ENCODE measurements around the gene CCDC188. TPM values are rescaled to one million over a fixed set of nuclear protein-coding genes. Genes with fewer than 3 reads are reported as not detected.

CCDC188 gene
- total and polyA plus RNA-seq, 9 of the 15 experiments (the other 6 are each of a cell fraction or from before 2014, with no cell fraction given): not detected

- TF ChIP-seq RCOR1 (IDR thresholded peaks at IDR 0.05; ENCODE audit: borderline replicate concordance in 1 of 2, low read depth in 2 of 2, low read length in 2 of 2) (no peak), MXI1 (IDR thresholded peaks at IDR 0.05; ENCODE audit: low read depth, low read length) (no peak), PHB (CRISPR knock-in tag; IDR thresholded peaks at IDR 0.05) (0 out of 2 replicates have a peak, but pooled peaks have one; percentile 27), MYC (IDR thresholded peaks at IDR 0.05; ENCODE audit: low read depth, low read length) (no peak), MYC (CRISPR knock-in tag; IDR thresholded peaks at IDR 0.05; ENCODE audit: borderline replicate concordance, low read depth) (no peak), NELFE (IDR thresholded peaks at IDR 0.05; ENCODE audit: insufficient read depth, insufficient read length) (no peak), POLR3G (IDR thresholded peaks at IDR 0.05; ENCODE audit: extremely low read depth, insufficient read length, insufficient replicate concordance) (no peak), SETDB1 (IDR thresholded peaks at IDR 0.05; ENCODE audit: low read length) (peak; percentile 31), ELK3 (CRISPR knock-in tag; IDR thresholded peaks at IDR 0.05) (no peak), DLX4 (CRISPR knock-in tag; IDR thresholded peaks at IDR 0.05) (no peak), EGR1 (conservative IDR thresholded peaks at IDR 0.05) (no peak), ZNF699 (CRISPR knock-in tag; IDR thresholded peaks at IDR 0.05; ENCODE audit: insufficient replicate concordance) (no peak), SUPT5H (IDR thresholded peaks at IDR 0.05) (peak; percentile 61), YBX1 (IDR thresholded peaks at IDR 0.05) (no peak), ZNF583 (CRISPR knock-in tag; IDR thresholded peaks at IDR 0.05) (peak; percentile 56; the same call in 1 of the 2 replicates), KLF1 (tag; IDR thresholded peaks at IDR 0.05) (no peak; the same call in 1 of the 2 replicates), RBBP5 (IDR thresholded peaks at IDR 0.05; ENCODE audit: borderline replicate concordance, insufficient read depth, low read length, poor library complexity, severe bottlenecking) (peak; percentile 18)
- TF ChIP-seq, protein P1, sequence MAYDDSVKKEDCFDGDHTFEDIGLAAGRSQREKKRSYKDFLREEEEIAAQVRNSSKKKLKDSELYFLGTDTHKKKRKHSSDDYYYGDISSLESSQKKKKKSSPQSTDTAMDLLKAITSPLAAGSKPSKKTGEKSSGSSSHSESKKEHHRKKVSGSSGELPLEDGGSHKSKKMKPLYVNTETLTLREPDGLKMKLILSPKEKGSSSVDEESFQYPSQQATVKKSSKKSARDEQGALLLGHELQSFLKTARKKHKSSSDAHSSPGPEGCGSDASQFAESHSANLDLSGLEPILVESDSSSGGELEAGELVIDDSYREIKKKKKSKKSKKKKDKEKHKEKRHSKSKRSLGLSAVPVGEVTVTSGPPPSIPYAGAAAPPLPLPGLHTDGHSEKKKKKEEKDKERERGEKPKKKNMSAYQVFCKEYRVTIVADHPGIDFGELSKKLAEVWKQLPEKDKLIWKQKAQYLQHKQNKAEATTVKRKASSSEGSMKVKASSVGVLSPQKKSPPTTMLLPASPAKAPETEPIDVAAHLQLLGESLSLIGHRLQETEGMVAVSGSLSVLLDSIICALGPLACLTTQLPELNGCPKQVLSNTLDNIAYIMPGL (CRISPR knock-in tag; IDR thresholded peaks at IDR 0.05): no peak
- TF ChIP-seq, protein P2, sequence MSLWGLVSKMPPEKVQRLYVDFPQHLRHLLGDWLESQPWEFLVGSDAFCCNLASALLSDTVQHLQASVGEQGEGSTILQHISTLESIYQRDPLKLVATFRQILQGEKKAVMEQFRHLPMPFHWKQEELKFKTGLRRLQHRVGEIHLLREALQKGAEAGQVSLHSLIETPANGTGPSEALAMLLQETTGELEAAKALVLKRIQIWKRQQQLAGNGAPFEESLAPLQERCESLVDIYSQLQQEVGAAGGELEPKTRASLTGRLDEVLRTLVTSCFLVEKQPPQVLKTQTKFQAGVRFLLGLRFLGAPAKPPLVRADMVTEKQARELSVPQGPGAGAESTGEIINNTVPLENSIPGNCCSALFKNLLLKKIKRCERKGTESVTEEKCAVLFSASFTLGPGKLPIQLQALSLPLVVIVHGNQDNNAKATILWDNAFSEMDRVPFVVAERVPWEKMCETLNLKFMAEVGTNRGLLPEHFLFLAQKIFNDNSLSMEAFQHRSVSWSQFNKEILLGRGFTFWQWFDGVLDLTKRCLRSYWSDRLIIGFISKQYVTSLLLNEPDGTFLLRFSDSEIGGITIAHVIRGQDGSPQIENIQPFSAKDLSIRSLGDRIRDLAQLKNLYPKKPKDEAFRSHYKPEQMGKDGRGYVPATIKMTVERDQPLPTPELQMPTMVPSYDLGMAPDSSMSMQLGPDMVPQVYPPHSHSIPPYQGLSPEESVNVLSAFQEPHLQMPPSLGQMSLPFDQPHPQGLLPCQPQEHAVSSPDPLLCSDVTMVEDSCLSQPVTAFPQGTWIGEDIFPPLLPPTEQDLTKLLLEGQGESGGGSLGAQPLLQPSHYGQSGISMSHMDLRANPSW (CRISPR knock-in tag; IDR thresholded peaks at IDR 0.05): peak; percentile 61; the same call in 1 of the 2 replicates
- TF ChIP-seq, protein P3, sequence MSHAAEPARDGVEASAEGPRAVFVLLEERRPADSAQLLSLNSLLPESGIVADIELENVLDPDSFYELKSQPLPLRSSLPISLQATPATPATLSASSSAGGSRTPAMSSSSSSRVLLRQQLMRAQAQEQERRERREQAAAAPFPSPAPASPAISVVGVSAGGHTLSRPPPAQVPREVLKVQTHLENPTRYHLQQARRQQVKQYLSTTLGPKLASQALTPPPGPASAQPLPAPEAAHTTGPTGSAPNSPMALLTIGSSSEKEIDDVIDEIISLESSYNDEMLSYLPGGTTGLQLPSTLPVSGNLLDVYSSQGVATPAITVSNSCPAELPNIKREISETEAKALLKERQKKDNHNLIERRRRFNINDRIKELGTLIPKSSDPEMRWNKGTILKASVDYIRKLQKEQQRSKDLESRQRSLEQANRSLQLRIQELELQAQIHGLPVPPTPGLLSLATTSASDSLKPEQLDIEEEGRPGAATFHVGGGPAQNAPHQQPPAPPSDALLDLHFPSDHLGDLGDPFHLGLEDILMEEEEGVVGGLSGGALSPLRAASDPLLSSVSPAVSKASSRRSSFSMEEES (CRISPR knock-in tag; IDR thresholded peaks at IDR 0.05): no peak
These were observed 41.2 kb downstream of the CCDC188 start (continued) for GRCh38 chr22:20109411-20110358.
